HCT116 (cell line): ENCODE measurements around the gene INO80C. TPM values are rescaled to one million over a fixed set of nuclear protein-coding genes. Genes with fewer than 3 reads are reported as not detected.

Experiments
- ATAC-seq: fragments of 200-7000 bp; cut with Tn5 transposase; 2 replicates; pipeline ENCODE4 v1.9.1; 2020; ENCODE audit warnings: mild to moderate bottlenecking, moderate library complexity
- BruUV-seq: library from RNA; stranded (reverse); fragments of 400-500 nt; replicated peaks from 2 replicates; lab custom pipeline; 2021; lab: Mats Ljungman, UMichigan
- CTCF ChIA-PET: fragments of 300-600 bp; sonication (Branson Sonifier 250); formaldehyde crosslinking; loops from one replicate; lab custom pipeline; 2021; ENCODE audit warnings: antibody characterized with exemption; lab: Charles Lee
- POLR2A ChIA-PET: fragments of 300-600, 350-600 bp; sonication (Branson Sonifier 250); formaldehyde crosslinking; loops from one replicate; lab custom pipeline; 2021; ENCODE audit warnings: antibody characterized with exemption; lab: Charles Lee
- RAD21 ChIA-PET, 2 experiments: fragments of 300-600 bp; sonication (Branson Sonifier 250); formaldehyde crosslinking; loops; one replicate each; lab custom pipeline; 2023; ENCODE audit warnings: low total read pairs in 2 of 2; ENCODE audit not compliant: uncharacterized antibody in 2 of 2, unreplicated experiment in 2 of 2, low non-redundant PET in 1 of 2; lab: Charles Lee
- DNase-seq: peaks from one replicate; pipeline ENCODE4 v3.0.0-alpha.2; 2010; ENCODE audit warnings: low read depth, low spot score
- H2AFZ ChIP-seq: fragments of 200-600 bp; shearing (Covaris generic), sonication (generic); 2 replicates; pipeline ENCODE4 v1.6.1; 2017; ENCODE audit warnings: low read depth, mixed run types, mixed read lengths, antibody characterized with exemption, low read length; ENCODE audit not compliant: poor library complexity, severe bottlenecking
- H3K27ac ChIP-seq: 2 replicates; pipeline ENCODE4 v1.5.1; 2012; ENCODE audit warnings: low read depth, low read length
- H3K27me3 ChIP-seq: fragments of 200-600 bp; sonication (generic); 2 replicates; pipeline ENCODE4 v1.6.1; 2016; ENCODE audit warnings: mixed run types, low read length, mixed read lengths; ENCODE audit not compliant: insufficient read depth
- H3K36me3 ChIP-seq, 2 experiments: fragments of 200-500 bp in 1 of 2; fragments of 200-600 bp in 1 of 2; sonication (Bioruptor generic) in 1 of 2; sonication (generic) in 1 of 2; 2 replicates each; pipeline versions ENCODE4 v1.5.1 to v1.6.1; 2014 to 2016; ENCODE audit warnings: low read length in 2 of 2, inconsistent platforms in 1 of 2, mixed read lengths in 1 of 2, mixed run types in 1 of 2; ENCODE audit not compliant: insufficient read depth in 2 of 2, control insufficient read depth in 1 of 2
- H3K4me1 ChIP-seq, 2 experiments: fragments of 200-600 bp in 1 of 2; sonication (generic) in 1 of 2; 2 replicates each; pipeline versions ENCODE4 v1.5.1 to v1.6.1; 2012 to 2017; ENCODE audit warnings: low read length in 2 of 2, inconsistent platforms in 1 of 2, mild to moderate bottlenecking in 1 of 2, mixed read lengths in 1 of 2, mixed run types in 1 of 2, moderate library complexity in 1 of 2; ENCODE audit not compliant: insufficient read depth in 2 of 2, control insufficient read depth in 1 of 2
- H3K4me2 ChIP-seq: fragments of 200-600 bp; sonication (generic); 2 replicates; pipeline ENCODE4 v1.6.1; 2017; ENCODE audit warnings: mixed run types, low read length, mixed read lengths
- H3K4me3 ChIP-seq, 2 experiments: fragments of 200-600 bp in 1 of 2; sonication (generic) in 1 of 2; replicated peaks in 1 of 2; 2 replicates each; pipeline ENCODE4 v1.5.1; 2011 to 2016; ENCODE audit warnings: low read length in 2 of 2, control low read depth in 1 of 2, low read depth in 1 of 2, mild to moderate bottlenecking in 1 of 2, mixed read lengths in 1 of 2, mixed run types in 1 of 2
- H3K79me2 ChIP-seq: fragments of 200-600 bp; sonication (generic); 2 replicates; pipeline ENCODE4 v1.6.1; 2017; ENCODE audit warnings: mild to moderate bottlenecking, mixed run types, low read length, moderate library complexity, mixed read lengths; ENCODE audit not compliant: insufficient read depth
- H3K9ac ChIP-seq: fragments of 200-600 bp; sonication (generic); 2 replicates; pipeline ENCODE4 v1.6.1; 2016; ENCODE audit warnings: low read length, mixed read lengths
- H3K9me2 ChIP-seq: fragments of 200-600 bp; sonication (generic), shearing (Covaris generic); 2 replicates; pipeline ENCODE4 v1.6.1; 2017; ENCODE audit warnings: mixed run types, mild to moderate bottlenecking, moderate library complexity; ENCODE audit not compliant: insufficient read depth
- H3K9me3 ChIP-seq, 2 experiments: fragments of 200-500 bp in 1 of 2; fragments of 200-600 bp in 1 of 2; sonication (Bioruptor generic) in 1 of 2; sonication (generic) in 1 of 2; 2 replicates each; pipeline ENCODE4 v1.6.1; 2014 to 2017; ENCODE audit warnings: low read length in 2 of 2, mixed read lengths in 2 of 2, inconsistent platforms in 1 of 2, low read depth in 1 of 2, mild to moderate bottlenecking in 1 of 2, mixed run types in 1 of 2, moderate library complexity in 1 of 2; ENCODE audit not compliant: control insufficient read depth in 1 of 2, insufficient read depth in 1 of 2
- H4K20me1 ChIP-seq: fragments of 200-600 bp; sonication (generic), shearing (Covaris generic); 2 replicates; pipeline ENCODE4 v1.6.1; 2017; ENCODE audit warnings: mixed run types, mild to moderate bottlenecking, moderate library complexity; ENCODE audit not compliant: insufficient read depth
- EGR1 ChIP-seq: IDR thresholded peaks from 2 replicates; pipeline ENCODE4 v1.6.1; 2012; ENCODE audit warnings: low read depth
- EZH2phosphoT487 ChIP-seq: fragments of 200-600 bp; IDR thresholded peaks from 2 replicates; pipeline ENCODE4 v1.6.1; 2018; ENCODE audit warnings: antibody characterized with exemption, borderline replicate concordance
- FOSL1 ChIP-seq: IDR thresholded peaks from 2 replicates; pipeline ENCODE4 v1.6.1; 2012; ENCODE audit warnings: low read depth
- MAX ChIP-seq: IDR thresholded peaks from 2 replicates; pipeline ENCODE4 v1.6.1; 2012
- REST ChIP-seq: IDR thresholded peaks from 2 replicates; pipeline ENCODE4 v1.6.1; 2012; ENCODE audit warnings: low read depth
- SIN3A ChIP-seq: IDR thresholded peaks from 2 replicates; pipeline ENCODE4 v1.6.1; 2012; ENCODE audit warnings: low read depth
- SP1 ChIP-seq: IDR thresholded peaks from 2 replicates; pipeline ENCODE4 v1.6.1; 2012; ENCODE audit warnings: low read depth
- SRF ChIP-seq: IDR thresholded peaks from 2 replicates; pipeline ENCODE4 v1.6.1; 2012; ENCODE audit warnings: low read depth
- YY1 ChIP-seq: IDR thresholded peaks from 2 replicates; pipeline ENCODE4 v1.6.1; 2011; ENCODE audit warnings: low read length, low read depth, moderate library complexity, mild to moderate bottlenecking; ENCODE audit not compliant: insufficient replicate concordance; ENCODE audit errors: extremely low read depth
- intact Hi-C: fragments of 100-400 bp; cut with micrococcal nuclease; formaldehyde crosslinking; loops from 2 replicates; pipeline ENCODE4 v1.10.0; 2022
- total RNA-seq: library from RNA; stranded (reverse); gene quantifications from one replicate; pipeline ENCODE4 v1.2.1, GENCODE V29; 2021; ENCODE audit not compliant: unreplicated experiment

INO80C gene
- total RNA-seq, 1 experiment from 2014 or later: 30.7 TPM

GRCh38 chr18:35458677-35459441 lies 38.9 kb downstream of the INO80C start (continued):
- TF ChIP-seq REST (no peak), EZH2phosphoT487 (no peak)
- TF ChIP-seq, all 23 proteins: peak for 6

GRCh38 chr18:35458271-35458670 lies 39.5 kb downstream of the INO80C start:
- H4K20me1 ChIP-seq: no peaks in the 10 kb centered on the region
- H3K4me3 ChIP-seq: peak overlapping the region in 1 of 2 experiments; percentile 4; a peak in 1 of 4 replicates
- peaks cover 45 to 61% of the 10 kb centered on the region in 2 experiments for H3K4me1 ChIP-seq
- no peaks in the 10 kb centered on the region for H3K36me3 ChIP-seq
- TF ChIP-seq EGR1 (no peak), REST (no peak), SIN3A (no peak), YY1 (no peak), MAX (no peak), SRF (no peak), SP1 (no peak), FOSL1 (no peak)
- no peaks in the 10 kb centered on the region for H3K9me3 ChIP-seq
- H3K9ac ChIP-seq: no peak overlapping the region
- ATAC-seq (peak; percentile 12; the same call in 1 of the 2 replicates), DNase-seq (no peak)
- RAD21 ChIA-PET: no interaction called here
- peak overlapping the region; percentile 47 for H3K27ac ChIP-seq
- peak overlapping the region; percentile 72 for H3K4me2 ChIP-seq
- no peaks in the 10 kb centered on the region for H3K79me2 ChIP-seq
- CTCF ChIA-PET: interaction anchor here (0.6 kb wide), 1 partner anchor 72 kb away, joined by 3 read pairs; no protein-coding TSS in a partner anchor
- H3K9me2 ChIP-seq: no peaks in the 10 kb centered on the region
- intact Hi-C loops: no loop called here
- no TSS peak for BruUV-seq
- no peaks in the 10 kb centered on the region for H3K27me3 ChIP-seq
- peak overlapping the region; percentile 20 for H2AFZ ChIP-seq
- POLR2A ChIA-PET: interaction anchor here (1.3 kb wide), 1 partner anchor 20 kb away, joined by 4 read pairs; no protein-coding TSS in a partner anchor
